Suppressor macrophage treated with lipopolysaccharide for 1 hour (primary cell): Measurements from ENCODE around the gene SH3BP4.
"Not testable (repeated sequence)": the region's sequence is repeated elsewhere in the genome, so short reads cannot be mapped to it uniquely, and the experiment has no call there.

Experiments used
- DNase-seq, 3 donors: peaks; one replicate each; pipeline ENCODE4 v3.0.0-alpha.2; 2020 to 2022

Gene SH3BP4

GRCh38 chr2:235044501-235045271 lies 92.9 kb downstream of the SH3BP4 start:
- peak in 1 of 3 donors; percentile 24 for DNase-seq

- no peak for DNase-seq
Observed at GRCh38 chr2:235045336-235045972, 93.6 kb downstream of the SH3BP4 start.

GRCh38 chr2:235045973-235046343 lies 94.1 kb downstream of the SH3BP4 start:
- no peak for DNase-seq

- peak in 2 of 3 donors; percentile 20 to 29 for DNase-seq
Observed at GRCh38 chr2:235046589-235046988, 94.8 kb downstream of the SH3BP4 start.

- DNase-seq, result no peak
Observed at GRCh38 chr2:235047171-235048160, 95.6 kb downstream of the SH3BP4 start.

- no peak for DNase-seq
Observed at GRCh38 chr2:235048549-235048948, 96.7 kb downstream of the SH3BP4 start.

GRCh38 chr2:235049069-235049468 lies 97.3 kb downstream of the SH3BP4 start:
- no peak for DNase-seq

GRCh38 chr2:235049719-235050118 lies 97.9 kb downstream of the SH3BP4 start:
- no peak for DNase-seq

GRCh38 chr2:235050980-235051351 lies 99.1 kb downstream of the SH3BP4 start:
- DNase-seq, result peak; percentile 84 to 87 (median 85)

GRCh38 chr2:235051436-235052260 lies 99.8 kb downstream of the SH3BP4 start:
- DNase-seq, result peak in 2 of 3 donors; percentile 22 to 25

- DNase-seq, result no peak
Observed at GRCh38 chr2:235052514-235053354, 100.9 kb downstream of the SH3BP4 start.

- no peak for DNase-seq
Observed at GRCh38 chr2:235053651-235054050, 101.8 kb downstream of the SH3BP4 start.

- DNase-seq, result no peak
Observed at GRCh38 chr2:235054475-235054874, 102.7 kb downstream of the SH3BP4 start.

- peak; percentile 53 to 73 (median 71) for DNase-seq
Observed at GRCh38 chr2:235054919-235055318, 103.1 kb downstream of the SH3BP4 start.

- DNase-seq, result peak; percentile 35 to 53 (median 46)
Observed at GRCh38 chr2:235055891-235056516, 104.2 kb downstream of the SH3BP4 start.

- no peak for DNase-seq
Observed at GRCh38 chr2:235056768-235057167, 105.0 kb downstream of the SH3BP4 start.

GRCh38 chr2:235057616-235058015 lies 105.8 kb downstream of the SH3BP4 start:
- not testable (repeated sequence) for DNase-seq

- DNase-seq, result no peak
Observed at GRCh38 chr2:235059161-235059560, 107.3 kb downstream of the SH3BP4 start.

- DNase-seq, result no peak
Observed at GRCh38 chr2:235061656-235062055, 109.8 kb downstream of the SH3BP4 start.

GRCh38 chr2:235063471-235063961 lies 111.7 kb downstream of the SH3BP4 start:
- no peak for DNase-seq

- no peak for DNase-seq
Observed at GRCh38 chr2:235064976-235065375, 113.2 kb downstream of the SH3BP4 start.
